ENCODE results near the gene UTP3. TPM values are rescaled to one million over a fixed set of nuclear protein-coding genes. Genes with fewer than 3 reads are reported as not detected.

The UTP3 gene
- total RNA-seq, 1 donor from 2014 or later: 15.7 TPM

- no peaks in the 10 kb centered on the region for H3K27me3 ChIP-seq
- no peaks in the 10 kb centered on the region for H3K36me3 ChIP-seq
- intact Hi-C loops (cut with DNase I): no loop called here
- no peaks in the 10 kb centered on the region for H3K9me3 ChIP-seq
- TF ChIP-seq POLR2A (IDR thresholded peaks at IDR 0.05) (no peak), CTCF (IDR thresholded peaks at IDR 0.05) (no peak), POLR2AphosphoS5 (IDR thresholded peaks at IDR 0.05; ENCODE audit: insufficient read depth in 1 of 2, low read depth in 1 of 2) (no peak)
- peak overlapping the region; percentile 64 to 81 for H3K4me3 ChIP-seq
- H3K27ac ChIP-seq: peak overlapping the region; percentile 92
- H3K4me1 ChIP-seq: peaks cover 22% of the 10 kb centered on the region
- no peak for DNase-seq (ENCODE audit: extremely low spot score in 2 of 2)
These were observed 18.2 kb downstream of the UTP3 start for GRCh38 chr4:70706516-70706915.

- H3K27me3 ChIP-seq: no peaks in the 10 kb centered on the region
- DNase-seq (ENCODE audit: extremely low spot score in 2 of 2): no peak
- peaks cover 17% of the 10 kb centered on the region for H3K4me1 ChIP-seq
- intact Hi-C loops (cut with DNase I): no loop called here
- TF ChIP-seq POLR2AphosphoS5 (IDR thresholded peaks at IDR 0.05; ENCODE audit: insufficient read depth in 1 of 2, low read depth in 1 of 2) (no peak), CTCF (IDR thresholded peaks at IDR 0.05) (no peak), POLR2A (IDR thresholded peaks at IDR 0.05) (no peak)
- H3K4me3 ChIP-seq: no peak overlapping the region
- no peaks in the 10 kb centered on the region for H3K9me3 ChIP-seq
- H3K27ac ChIP-seq: no peak overlapping the region
- H3K36me3 ChIP-seq: no peaks in the 10 kb centered on the region
These were observed 21.4 kb downstream of the UTP3 start for GRCh38 chr4:70709611-70710205.

- no peak for DNase-seq (ENCODE audit: extremely low spot score in 2 of 2)
- Histone ChIP-seq H3K27ac (no peak overlapping the region), H3K4me1 (peaks cover 10% of the 10 kb centered on the region), H3K36me3 (no peaks in the 10 kb centered on the region), H3K27me3 (no peaks in the 10 kb centered on the region), H3K9me3 (no peaks in the 10 kb centered on the region), H3K4me3 (no peak overlapping the region)
- intact Hi-C loops (cut with DNase I): no loop called here
- TF ChIP-seq POLR2AphosphoS5 (IDR thresholded peaks at IDR 0.05; ENCODE audit: insufficient read depth in 1 of 2, low read depth in 1 of 2) (no peak), CTCF (IDR thresholded peaks at IDR 0.05) (no peak)
These were observed 23.3 kb downstream of the UTP3 start for GRCh38 chr4:70711599-70711998.

- Histone ChIP-seq H3K27ac (no peak overlapping the region), H3K4me1 (peaks cover 5% of the 10 kb centered on the region), H3K4me3 (no peak overlapping the region), H3K9me3 (no peaks in the 10 kb centered on the region), H3K27me3 (no peaks in the 10 kb centered on the region), H3K36me3 (no peaks in the 10 kb centered on the region)
- no peak for DNase-seq (ENCODE audit: extremely low spot score in 2 of 2)
- intact Hi-C loops (cut with DNase I): no loop called here
- TF ChIP-seq CTCF (IDR thresholded peaks at IDR 0.05) (no peak), POLR2A (IDR thresholded peaks at IDR 0.05) (no peak), POLR2AphosphoS5 (IDR thresholded peaks at IDR 0.05; ENCODE audit: insufficient read depth in 1 of 2, low read depth in 1 of 2) (no peak)
These were observed 23.8 kb downstream of the UTP3 start for GRCh38 chr4:70712150-70712549.

- Histone ChIP-seq H3K4me3 (no peak overlapping the region), H3K27me3 (no peaks in the 10 kb centered on the region), H3K36me3 (no peaks in the 10 kb centered on the region), H3K4me1 (no peaks in the 10 kb centered on the region), H3K27ac (no peak overlapping the region), H3K9me3 (no peaks in the 10 kb centered on the region)
- intact Hi-C loops (cut with DNase I): no loop called here
- DNase-seq (ENCODE audit: extremely low spot score in 2 of 2): no peak
- no peak for TF ChIP-seq POLR2AphosphoS5 (IDR thresholded peaks at IDR 0.05; ENCODE audit: insufficient read depth in 1 of 2, low read depth in 1 of 2)
- TF ChIP-seq CTCF (IDR thresholded peaks at IDR 0.05): no peak
These were observed 24.5 kb downstream of the UTP3 start for GRCh38 chr4:70712604-70713452.
